Spleen (tissue), 13 donors: ENCODE measurements around the gene HMGN2. TPM values are rescaled to one million over a fixed set of nuclear protein-coding genes. Genes with fewer than 3 reads are reported as not detected.

Source experiments
- DNase-seq: peaks from one replicate; pipeline ENCODE4 v3.0.0-alpha.2; 2020
- H3K27ac ChIP-seq, 8 donors: fragments of 200-600 bp; sonication (generic) in 7 of 8; 1 replicate in 4 of 8; 2 replicates in 4 of 8; pipeline versions ENCODE4 v1.5.0 to v1.8.0; 2016 to 2021; ENCODE audit warnings: inconsistent platforms in 4 of 8, mild to moderate bottlenecking in 4 of 8, moderate library complexity in 1 of 8
- H3K27me3 ChIP-seq, 7 donors: fragments of 200-600 bp; sonication (generic) in 6 of 7; replicated peaks in 1 of 7; 1 replicate in 4 of 7; 2 replicates in 3 of 7; pipeline versions ENCODE4 v1.5.0 to v1.8.0; 2016 to 2021; ENCODE audit warnings: inconsistent platforms in 3 of 7, mild to moderate bottlenecking in 1 of 7
- H3K36me3 ChIP-seq, 6 donors: fragments of 200-600 bp; sonication (generic) in 5 of 6; 1 replicate in 4 of 6; 2 replicates in 2 of 6; pipeline versions ENCODE4 v1.5.0 to v1.8.0; 2016 to 2021; ENCODE audit warnings: inconsistent platforms in 2 of 6
- H3K4me1 ChIP-seq, 6 donors: fragments of 200-600 bp; sonication (generic) in 5 of 6; 1 replicate in 3 of 6; 2 replicates in 3 of 6; pipeline versions ENCODE4 v1.5.0 to v1.8.0; 2016 to 2021; ENCODE audit warnings: inconsistent platforms in 3 of 6
- H3K4me3 ChIP-seq, 8 donors: fragments of 200-600 bp; sonication (generic) in 7 of 8; 1 replicate in 4 of 8; 2 replicates in 4 of 8; pipeline versions ENCODE4 v1.5.0 to v1.8.0; 2016 to 2021; ENCODE audit warnings: inconsistent platforms in 4 of 8, mild to moderate bottlenecking in 4 of 8, moderate library complexity in 2 of 8
- H3K9me3 ChIP-seq, 8 donors: fragments of 200-600 bp; sonication (generic) in 7 of 8; 1 replicate in 4 of 8; 2 replicates in 4 of 8; pipeline versions ENCODE4 v1.5.0 to v1.8.0; 2016 to 2021; ENCODE audit warnings: inconsistent platforms in 4 of 8
- POLR2A ChIP-seq, 3 donors: fragments of 450-650 bp; IDR thresholded peaks; one replicate each; pipeline ENCODE4 v1.5.1; 2017; ENCODE audit warnings: antibody characterized with exemption in 3 of 3, mild to moderate bottlenecking in 1 of 3
- POLR2AphosphoS5 ChIP-seq, 3 donors: sonication (generic); formaldehyde crosslinking; IDR thresholded peaks; one replicate each; pipeline ENCODE4 v1.5.1; 2017; ENCODE audit warnings: antibody characterized with exemption in 3 of 3
- WGBS, 5 donors: extraction: QIAGEN DNeasy Blood & Tissue Kit in 3 of 5; methylation state at CpG; one replicate each; pipeline versions ENCODE4 v1.1.5 to v1.1.7; 2013 to 2018; 5-methylcytosine and 5-hydroxymethylcytosine counted together
- intact Hi-C: fragments of 100-400 bp; cut with DNase I; formaldehyde crosslinking; loops from one replicate; pipeline ENCODE4 v1.15.0; 2023; ENCODE audit warnings: low total_unique reads
- long read RNA-seq, 2 donors: transcript quantifications; one replicate each; lab custom pipeline, GENCODE V29; 2026
- polyA plus RNA-seq, 3 donors: library from polyadenylated mRNA; stranded (reverse); fragments of 200-250 nt; gene quantifications; one replicate each; pipeline ENCODE4 v1.2.1, GENCODE V29; 2013
- total RNA-seq, 7 donors: library from RNA; depleted of rRNA in 3 of 7; stranded (reverse); fragments of >200 nt in 3 of 7; fragmentation: NEBNext Ultra II Directional in 4 of 7; extraction: Animal tissue kit (Norgen Biotek cat#: 25700) in 4 of 7; gene quantifications; one replicate each; pipeline versions ENCODE4 v1.1.0 to v1.2.1, GENCODE V29; 2016 to 2021
- TF ChIP-seq, protein P1 (sequence below), 11 experiments: fragments of 200-600 bp in 7 of 11; fragments of 450-650 bp in 4 of 11; sonication (generic) in 4 of 11; IDR thresholded peaks in 8 of 11; conservative IDR thresholded peaks in 3 of 11; 1 replicate in 7 of 11; 2 replicates in 4 of 11; pipeline versions ENCODE4 v1.4.0 to v1.8.0; 2016 to 2021; ENCODE audit warnings: antibody characterized with exemption in 11 of 11, inconsistent platforms in 4 of 11, mild to moderate bottlenecking in 1 of 11
- donor health status: healthy with polysubstance abuse.
- donor health status: DM: no; HTN: no; CAD: no; lungs with moderate emphysema.
- donor health status: DM: no; HTN: no; CAD: no.
- donor health status: Bipolar disorder and iron deficiency.
- donor health status: healthy.
- donor health status: DM: no; HTN: no; CAD: no.
- donor health status: DM: yes; HTN: yes; CAD: no.

Gene HMGN2
- total RNA-seq (100 to 1,000 TPM; 191 to 350 (median 249) TPM), polyA plus RNA-seq (1,000 to 10,000 TPM in 1 of 3 donors, 100 to 1,000 TPM in 2; 680 to 1,036 (median 684) TPM)
- long read RNA-seq, donor 1, transcript HMGN2-205 (5 exons, 952 nt): minor isoform, 8 of 799 reads
- long read RNA-seq, donor 1, transcript HMGN2-201 (6 exons, 1,191 nt): major isoform, 339 of 799 reads
- long read RNA-seq, donor 1, partial matches to known transcripts: 419 of 799 reads
- long read RNA-seq, donor 1, other reads (novel, unspliced or antisense): 26 of 799 reads
- long read RNA-seq, donor 2, transcript HMGN2-205 (5 exons, 952 nt): minor isoform, 6 of 320 reads
- long read RNA-seq, donor 2, transcript HMGN2-201 (6 exons, 1,191 nt): major isoform, 266 of 320 reads
- long read RNA-seq, donor 2, partial matches to known transcripts: 28 of 320 reads
- long read RNA-seq, donor 2, other reads (novel, unspliced or antisense): 15 of 320 reads

GRCh38 chr1:26472320-26472900 lies at the start of gene HMGN2:
HMGN2 (plus strand) TSS chr1:26472440; CDS start chr1:26472613, 173 bp downstream.
- 0 to 1% (median 0%) methylated on average over 39 to 69 of the region's 69 CpGs for WGBS, 5 donors
- TF ChIP-seq POLR2A (IDR thresholded peaks at IDR 0.05) (peak in 2 of 3 donors; percentile 39 to 41), POLR2AphosphoS5 (IDR thresholded peaks at IDR 0.05) (peak; percentile 25 to 41 (median 40))
- TF ChIP-seq, protein P1, sequence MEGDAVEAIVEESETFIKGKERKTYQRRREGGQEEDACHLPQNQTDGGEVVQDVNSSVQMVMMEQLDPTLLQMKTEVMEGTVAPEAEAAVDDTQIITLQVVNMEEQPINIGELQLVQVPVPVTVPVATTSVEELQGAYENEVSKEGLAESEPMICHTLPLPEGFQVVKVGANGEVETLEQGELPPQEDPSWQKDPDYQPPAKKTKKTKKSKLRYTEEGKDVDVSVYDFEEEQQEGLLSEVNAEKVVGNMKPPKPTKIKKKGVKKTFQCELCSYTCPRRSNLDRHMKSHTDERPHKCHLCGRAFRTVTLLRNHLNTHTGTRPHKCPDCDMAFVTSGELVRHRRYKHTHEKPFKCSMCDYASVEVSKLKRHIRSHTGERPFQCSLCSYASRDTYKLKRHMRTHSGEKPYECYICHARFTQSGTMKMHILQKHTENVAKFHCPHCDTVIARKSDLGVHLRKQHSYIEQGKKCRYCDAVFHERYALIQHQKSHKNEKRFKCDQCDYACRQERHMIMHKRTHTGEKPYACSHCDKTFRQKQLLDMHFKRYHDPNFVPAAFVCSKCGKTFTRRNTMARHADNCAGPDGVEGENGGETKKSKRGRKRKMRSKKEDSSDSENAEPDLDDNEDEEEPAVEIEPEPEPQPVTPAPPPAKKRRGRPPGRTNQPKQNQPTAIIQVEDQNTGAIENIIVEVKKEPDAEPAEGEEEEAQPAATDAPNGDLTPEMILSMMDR (IDR thresholded peaks at IDR 0.05 in 8 of 11, conservative IDR thresholded peaks at IDR 0.05 in 3 of 11): no peak
- peaks cover 0 to 59% (median 42%) of the 10 kb centered on the region in 6 donors for H3K36me3 ChIP-seq

GRCh38 chr1:26429721-26430120 lies 42.5 kb upstream of the HMGN2 start:
- Histone ChIP-seq H3K27me3 (peaks cover 0 to 19% (median 0%) of the 10 kb centered on the region in 7 donors), H3K27ac (no peak overlapping the region), H3K4me3 (no peak overlapping the region), H3K36me3 (peaks cover 0 to 12% (median 2%) of the 10 kb centered on the region in 6 donors), H3K9me3 (no peaks in the 10 kb centered on the region), H3K4me1 (peaks cover 11 to 35% (median 27%) of the 10 kb centered on the region in 6 donors)
- 93 to 96% (median 93%) methylated on average over 2 of the region's 2 CpGs for WGBS, 5 donors
- DNase-seq: no peak
- intact Hi-C loops: no loop called here
- TF ChIP-seq, protein P1 (IDR thresholded peaks at IDR 0.05 in 8 of 11, conservative IDR thresholded peaks at IDR 0.05 in 3 of 11): no peak
- no peak for TF ChIP-seq POLR2AphosphoS5 (IDR thresholded peaks at IDR 0.05)
- TF ChIP-seq POLR2A (IDR thresholded peaks at IDR 0.05): no peak

More at GRCh38 chr1:26472320-26472900, at the start of gene HMGN2:
- peaks cover 27 to 80% (median 56%) of the 10 kb centered on the region in 6 donors for H3K4me1 ChIP-seq
- H3K4me3 ChIP-seq: peak within 1 kb of the TSS; percentile 75 to 99 (median 97)
- H3K9me3 ChIP-seq: no peaks in the 10 kb centered on the region
- peak within 1 kb of the TSS; percentile 99 to 100 (median 100) for H3K27ac ChIP-seq
- intact Hi-C loops: no loop called here
- H3K27me3 ChIP-seq: no peaks in the 10 kb centered on the region
- peak; percentile 95 for DNase-seq

DNA sequence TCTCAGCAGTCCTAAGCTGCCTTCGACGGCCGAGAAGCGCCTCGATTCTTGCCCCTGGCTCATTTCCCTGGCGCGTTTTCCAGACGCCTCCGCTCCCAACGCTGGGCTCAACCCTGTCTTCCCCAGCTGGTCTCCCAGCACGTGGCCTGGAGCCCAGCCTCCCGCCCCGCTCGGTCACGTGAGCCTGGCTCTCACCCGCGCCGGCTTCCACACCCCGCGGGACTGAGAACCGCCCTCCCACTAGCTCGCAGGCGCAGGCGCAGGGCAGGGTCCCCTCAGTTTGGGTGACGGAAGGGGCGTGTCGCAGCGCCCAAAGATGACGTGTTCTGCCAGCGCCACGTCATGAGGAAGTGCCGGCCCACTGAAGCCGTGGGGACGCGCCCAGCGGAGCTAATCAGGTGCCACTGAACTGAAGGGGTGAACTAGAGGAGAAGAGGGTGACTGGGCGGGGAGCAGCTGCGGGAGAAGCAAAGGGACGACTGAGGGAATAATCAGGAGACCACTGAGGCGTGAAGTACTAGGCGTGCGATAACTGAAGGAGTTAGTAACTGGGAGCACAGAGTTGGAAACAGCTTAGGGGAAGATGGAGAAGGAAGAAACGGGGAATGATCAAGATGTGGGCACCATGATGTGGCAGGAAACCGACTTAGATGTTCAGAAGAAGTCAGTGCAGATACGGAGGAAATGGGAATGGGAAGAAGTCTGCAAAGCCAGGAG lies 40.1 kb upstream of the HMGN2 start, which contains the start of gene DHDDS:
DHDDS (plus strand) TSS at position 343 of the 717 bp plus-strand sequence. CDS start 625 bp downstream, outside the sequence.
- H3K27ac ChIP-seq: peak within 1 kb of the TSS in 7 of 8 donors; percentile 62 to 88 (median 79)
- TF ChIP-seq, protein P1 (IDR thresholded peaks at IDR 0.05 in 8 of 11, conservative IDR thresholded peaks at IDR 0.05 in 3 of 11): peak in 2 of 11 experiments; percentile 31 to 34
- TF ChIP-seq POLR2A (IDR thresholded peaks at IDR 0.05): peak; percentile 60 to 75 (median 61)
- TF ChIP-seq POLR2AphosphoS5 (IDR thresholded peaks at IDR 0.05): peak; percentile 98 to 99 (median 99)
- H3K9me3 ChIP-seq: no peaks in the 10 kb centered on the region
- H3K4me1 ChIP-seq: peaks cover 11 to 49% (median 31%) of the 10 kb centered on the region in 6 donors
- no peaks in the 10 kb centered on the region for H3K27me3 ChIP-seq
- intact Hi-C loops: no loop called here
- H3K4me3 ChIP-seq: peak within 1 kb of the TSS; percentile 55 to 78 (median 64)
- 0 to 1% (median 0%) methylated on average over 45 of the region's 45 CpGs for WGBS, 5 donors
- H3K36me3 ChIP-seq: peaks cover 3 to 37% (median 14%) of the 10 kb centered on the region in 6 donors
- DNase-seq: peak; percentile 99
